SK-N-SH treated with all-trans-retinoic acid at 6 μM for 48 hours (cell line): Measurements from ENCODE around the gene ACKR2.

Experiments used
- ARNTL ChIP-seq: fragments of 450-650 bp; formaldehyde crosslinking; IDR thresholded peaks from 2 replicates; pipeline ENCODE4 v1.5.0; 2020; ENCODE audit warnings: low read depth, mild to moderate bottlenecking, moderate library complexity, borderline replicate concordance
- CREB5 ChIP-seq: fragments of 250-450 bp; sonication (Bioruptor Pico); IDR thresholded peaks from 2 replicates; pipeline ENCODE4 v1.5.1; 2020; ENCODE audit warnings: low read depth, mild to moderate bottlenecking, moderate library complexity
- CSDC2 ChIP-seq: fragments of 250-450 bp; sonication (Bioruptor Pico); IDR thresholded peaks from 2 replicates; pipeline ENCODE4 v1.5.0; 2020; ENCODE audit warnings: mild to moderate bottlenecking, moderate library complexity
- CSRNP3 ChIP-seq: fragments of 250-450 bp; sonication (Bioruptor Pico); IDR thresholded peaks from 2 replicates; pipeline ENCODE4 v1.5.1; 2021; ENCODE audit warnings: mild to moderate bottlenecking, moderate library complexity
- GLIS3 ChIP-seq: fragments of 250-450 bp; sonication (Bioruptor Pico); IDR thresholded peaks from 2 replicates; pipeline ENCODE4 v1.5.0; 2020; ENCODE audit warnings: mild to moderate bottlenecking, moderate library complexity
- PATZ1 ChIP-seq: fragments of 250-450 bp; sonication (Bioruptor Pico); IDR thresholded peaks from 2 replicates; pipeline ENCODE4 v1.8.0; 2020; ENCODE audit warnings: mild to moderate bottlenecking, moderate library complexity, borderline replicate concordance
- POU6F1 ChIP-seq: fragments of 250-450 bp; sonication (Bioruptor Pico); IDR thresholded peaks from 2 replicates; pipeline ENCODE4 v1.8.0; 2021; ENCODE audit warnings: low read depth, mild to moderate bottlenecking, moderate library complexity, borderline replicate concordance
- TOX ChIP-seq: fragments of 250-450 bp; sonication (Bioruptor Pico); IDR thresholded peaks from 2 replicates; pipeline ENCODE4 v1.8.0; 2021; ENCODE audit warnings: mild to moderate bottlenecking, moderate library complexity, borderline replicate concordance
- ZC3H10 ChIP-seq: fragments of 250-450 bp; sonication (Bioruptor Pico); IDR thresholded peaks from 2 replicates; pipeline ENCODE4 v1.5.1; 2021; ENCODE audit warnings: mild to moderate bottlenecking, moderate library complexity
- ZFP3 ChIP-seq: fragments of 250-450 bp; sonication (Bioruptor Pico); IDR thresholded peaks from 2 replicates; pipeline ENCODE4 v1.5.0; 2020; ENCODE audit warnings: mild to moderate bottlenecking, moderate library complexity
- ZFP30 ChIP-seq: fragments of 450-650 bp; formaldehyde crosslinking; IDR thresholded peaks from 2 replicates; pipeline ENCODE4 v1.5.0; 2022; ENCODE audit warnings: mild to moderate bottlenecking, moderate library complexity
- ZNF70 ChIP-seq: fragments of 450-650 bp; formaldehyde crosslinking; IDR thresholded peaks from 2 replicates; pipeline ENCODE4 v1.5.0; 2020; ENCODE audit warnings: mild to moderate bottlenecking, moderate library complexity
- ZNF8 ChIP-seq: fragments of 450-650 bp; formaldehyde crosslinking; IDR thresholded peaks from 2 replicates; pipeline ENCODE4 v1.5.0; 2020; ENCODE audit warnings: mild to moderate bottlenecking, moderate library complexity

- TF ChIP-seq PATZ1 (no peak), POU6F1 (CRISPR knock-in tag) (no peak), ZC3H10 (CRISPR knock-in tag) (no peak), GLIS3 (CRISPR knock-in tag) (no peak), ZNF8 (CRISPR knock-in tag) (no peak), ARNTL (CRISPR knock-in tag) (no peak), TOX (CRISPR knock-in tag) (no peak), CREB5 (CRISPR knock-in tag) (no peak), ZFP3 (no peak), ZNF70 (CRISPR knock-in tag) (no peak), ZFP30 (CRISPR knock-in tag) (no peak), CSRNP3 (CRISPR knock-in tag) (no peak), CSDC2 (CRISPR knock-in tag) (no peak)
These were observed 102.3 kb downstream of the ACKR2 start for GRCh38 chr3:42911551-42911950.
